ENCODE results near the gene GPSM1. TPM values are rescaled to one million over a fixed set of nuclear protein-coding genes. Genes with fewer than 3 reads are reported as not detected.

Gene GPSM1
- total and polyA plus RNA-seq, 2 donors (not counting 1 experiment from before 2014, with no cell fraction given), result 2.4 to 6.3 TPM

GRCh38 chr9:136341042-136341655, 13.8 kb downstream of the GPSM1 start:
- WGBS (ENCODE audit: insufficient coverage), result 91% methylated on average over 17 of the region's 18 CpGs
- ChIA-PET CTCF (no interaction called here), POLR2A (no interaction called here)
- peaks cover 9% of the 10 kb centered on the region for H3K4me1 Mint-ChIP-seq
- H3K4me3 Mint-ChIP-seq, result no peak overlapping the region
- Histone ChIP-seq H3K9me3 (ENCODE audit: control extremely low read depth in 1 of 3, control insufficient read depth in 2 of 3, insufficient read depth in 1 of 3, low read length in 2 of 3) (no peaks in the 10 kb centered on the region), H3K79me2 (ENCODE audit: control insufficient read depth, insufficient read depth, low read length) (no peaks in the 10 kb centered on the region), H4K20me1 (ENCODE audit: control insufficient read depth, insufficient read depth, low read length, poor library complexity, severe bottlenecking) (no peaks in the 10 kb centered on the region), H3K4me1 (ENCODE audit: control insufficient read depth in 2 of 2, insufficient read depth in 2 of 2, low read length in 2 of 2) (peaks cover 3 to 6% of the 10 kb centered on the region in 2 donors), H2AFZ (ENCODE audit: insufficient read depth, low read depth, low read length, poor library complexity, severe bottlenecking) (no peak overlapping the region), H3K9ac (ENCODE audit: low read length) (no peak overlapping the region), H3K4me3 (ENCODE audit: control extremely low read depth in 1 of 5, extremely low read depth in 1 of 5, insufficient read depth in 1 of 5, low read depth in 2 of 5, low read length in 4 of 5) (no peak overlapping the region), H3K4me2 (replicated peaks; ENCODE audit: low read depth, low read length, poor library complexity, severe bottlenecking) (no peak overlapping the region), H3K27me3 (replicated peaks in 1 of 4; ENCODE audit: control extremely low read depth in 1 of 4, control insufficient read depth in 3 of 4, insufficient read depth in 4 of 4, low read length in 3 of 4) (no peaks in the 10 kb centered on the region), H3K36me3 (replicated peaks in 1 of 2; ENCODE audit: control extremely low read depth in 1 of 2, control insufficient read depth in 1 of 2, extremely low read depth in 1 of 2, insufficient read depth in 2 of 2, low read length in 1 of 2) (no peaks in the 10 kb centered on the region), H3K27ac (ENCODE audit: low read length in 2 of 2) (no peak overlapping the region)
- H3K9me3 Mint-ChIP-seq (ENCODE audit: insufficient read depth), result no peaks in the 10 kb centered on the region
- intact Hi-C loops (cut with micrococcal nuclease), result no loop called here
- ATAC-seq (ENCODE audit: low read depth) (no peak), DNase-seq (no peak)
- no peaks in the 10 kb centered on the region for H3K27me3 Mint-ChIP-seq
- no peak overlapping the region for H3K27ac Mint-ChIP-seq
- TF ChIP-seq CTCF (IDR thresholded peaks at IDR 0.05), result no peak
- no peak for TF ChIP-seq EZH2 (IDR thresholded peaks at IDR 0.05; ENCODE audit: borderline replicate concordance, insufficient read depth, low read depth, low read length, poor library complexity, severe bottlenecking)

- no peak overlapping the region for H3K27ac ChIP-seq (ENCODE audit: low read length in 2 of 2)
- H3K9me3 Mint-ChIP-seq (ENCODE audit: insufficient read depth), result no peaks in the 10 kb centered on the region
- H4K20me1 ChIP-seq (ENCODE audit: control insufficient read depth, insufficient read depth, low read length, poor library complexity, severe bottlenecking), result no peaks in the 10 kb centered on the region
- peaks cover 9% of the 10 kb centered on the region for H3K4me1 Mint-ChIP-seq
- H3K4me3 ChIP-seq (ENCODE audit: control extremely low read depth in 1 of 5, extremely low read depth in 1 of 5, insufficient read depth in 1 of 5, low read depth in 2 of 5, low read length in 4 of 5), result no peak overlapping the region
- H3K4me1 ChIP-seq (ENCODE audit: control insufficient read depth in 2 of 2, insufficient read depth in 2 of 2, low read length in 2 of 2), result peaks cover 3 to 6% of the 10 kb centered on the region in 2 donors
- TF ChIP-seq CTCF (IDR thresholded peaks at IDR 0.05) (no peak), EZH2 (IDR thresholded peaks at IDR 0.05; ENCODE audit: borderline replicate concordance, insufficient read depth, low read depth, low read length, poor library complexity, severe bottlenecking) (no peak)
- H2AFZ ChIP-seq (ENCODE audit: insufficient read depth, low read depth, low read length, poor library complexity, severe bottlenecking), result no peak overlapping the region
- no peak for DNase-seq
- H3K4me3 Mint-ChIP-seq, result no peak overlapping the region
- no peaks in the 10 kb centered on the region for H3K36me3 ChIP-seq (replicated peaks in 1 of 2; ENCODE audit: control extremely low read depth in 1 of 2, control insufficient read depth in 1 of 2, extremely low read depth in 1 of 2, insufficient read depth in 2 of 2, low read length in 1 of 2)
- H3K27me3 Mint-ChIP-seq, result no peaks in the 10 kb centered on the region
- no peaks in the 10 kb centered on the region for H3K27me3 ChIP-seq (replicated peaks in 1 of 4; ENCODE audit: control extremely low read depth in 1 of 4, control insufficient read depth in 3 of 4, insufficient read depth in 4 of 4, low read length in 3 of 4)
- no peak overlapping the region for H3K9ac ChIP-seq (ENCODE audit: low read length)
- no peak overlapping the region for H3K4me2 ChIP-seq (replicated peaks; ENCODE audit: low read depth, low read length, poor library complexity, severe bottlenecking)
- intact Hi-C loops (cut with micrococcal nuclease), result loop anchor here (1.0 kb wide), 1 partner anchor 22 kb away; the partner anchor contains the start of gene DNLZ
- H3K79me2 ChIP-seq (ENCODE audit: control insufficient read depth, insufficient read depth, low read length), result no peaks in the 10 kb centered on the region
- ChIA-PET POLR2A (no interaction called here), CTCF (interaction anchor here (0.6 kb wide), 1 partner anchor 1081 kb away, joined by 3 read pairs; the partner anchor contains the start of genes EXD3 and NOXA1)
- H3K27ac Mint-ChIP-seq, result no peak overlapping the region
- no peaks in the 10 kb centered on the region for H3K9me3 ChIP-seq (ENCODE audit: control extremely low read depth in 1 of 3, control insufficient read depth in 2 of 3, insufficient read depth in 1 of 3, low read length in 2 of 3)
- 80% methylated on average over 9 of the region's 10 CpGs for WGBS (ENCODE audit: insufficient coverage)
- ATAC-seq (ENCODE audit: low read depth), result no peak
Observed at GRCh38 chr9:136341769-136342168, 14.4 kb downstream of the GPSM1 start.

All from B cell (primary cell).